Right lobe of liver (tissue), 6 donors: ENCODE data around the gene KRTAP5-11. TPM values are rescaled to one million over a fixed set of nuclear protein-coding genes. Genes with fewer than 3 reads are reported as not detected.
"Not testable (repeated sequence)": the region's sequence is repeated elsewhere in the genome, so short reads cannot be mapped to it uniquely, and the experiment has no call there.

ENCODE experiments used
- ATAC-seq, 4 donors: fragments of 200-7000 bp; cut with Tn5 transposase; one replicate each; pipeline ENCODE4 v1.9.1; 2020; ENCODE audit warnings: mild to moderate bottlenecking in 4 of 4, moderate library complexity in 4 of 4
- DNase-seq, 3 donors: peaks; one replicate each; pipeline ENCODE4 v3.0.0-alpha.2; 2020
- H3K27ac ChIP-seq, 3 donors: fragments of 200-600 bp; one replicate each; pipeline ENCODE4 v1.8.0; 2022
- H3K27me3 ChIP-seq, 2 donors: fragments of 200-600 bp; one replicate each; pipeline ENCODE4 v1.8.0; 2022
- H3K36me3 ChIP-seq, 4 donors: fragments of 200-600 bp; sonication (generic) in 1 of 4; one replicate each; pipeline versions ENCODE4 v1.5.1 to v1.8.0; 2017 to 2022; ENCODE audit warnings: control low read depth in 1 of 4
- H3K4me1 ChIP-seq, 4 donors: fragments of 200-600 bp; sonication (generic) in 1 of 4; one replicate each; pipeline versions ENCODE4 v1.5.1 to v1.8.0; 2017 to 2022; ENCODE audit warnings: control low read depth in 1 of 4
- H3K4me3 ChIP-seq, 3 donors: fragments of 200-600 bp; one replicate each; pipeline ENCODE4 v1.8.0; 2022
- H3K9me3 ChIP-seq, 4 donors: fragments of 200-600 bp; sonication (generic) in 1 of 4; one replicate each; pipeline versions ENCODE4 v1.5.1 to v1.8.0; 2017 to 2022; ENCODE audit warnings: control low read depth in 1 of 4
- POLR2A ChIP-seq: fragments of 450-650 bp; IDR thresholded peaks from one replicate; pipeline ENCODE4 v1.6.1; 2017; ENCODE audit warnings: antibody characterized with exemption, mild to moderate bottlenecking
- WGBS: methylation state at CpG from one replicate; pipeline ENCODE4 v1.1.6; 2018; ENCODE audit warnings: low coverage, low lambda C conversion rate; ENCODE audit not compliant: insufficient coverage; ENCODE audit errors: missing lambda C conversion rate; 5-methylcytosine and 5-hydroxymethylcytosine counted together
- intact Hi-C, 2 donors: fragments of 100-400 bp; cut with DNase I; formaldehyde crosslinking; loops; one replicate each; pipeline versions ENCODE4 v1.11.2 to v1.14.1; 2022
- total RNA-seq, 6 experiments: library from RNA; depleted of rRNA in 2 of 6; stranded (reverse); fragments of >200 nt in 2 of 6; fragmentation: NEBNext Ultra II Directional in 3 of 6; extraction: Animal tissue kit (Norgen Biotek cat#: 25700) in 3 of 6; gene quantifications; one replicate each; pipeline versions ENCODE4 v1.1.0 to v1.2.4, GENCODE V29; 2016 to 2023
- TF ChIP-seq, protein P1 (sequence below), 4 donors: fragments of 200-600 bp in 3 of 4; fragments of 450-650 bp in 1 of 4; IDR thresholded peaks; one replicate each; pipeline versions ENCODE4 v1.5.1 to v1.8.0; 2016 to 2022; ENCODE audit warnings: antibody characterized with exemption in 4 of 4, mild to moderate bottlenecking in 2 of 4
- donor health status: DM: no; HTN: yes; CAD: no.
- donor health status: DM: no; HTN: no; CAD: no.
- donor health status: DM: no; HTN: no; CAD: no.
- donor health status: DM: no; HTN: yes; CAD: no.
- donor health status: DM: no; HTN: yes; CAD: no.

The KRTAP5-11 gene
- total RNA-seq, 6 experiments from 2014 or later, result not detected

DNA sequence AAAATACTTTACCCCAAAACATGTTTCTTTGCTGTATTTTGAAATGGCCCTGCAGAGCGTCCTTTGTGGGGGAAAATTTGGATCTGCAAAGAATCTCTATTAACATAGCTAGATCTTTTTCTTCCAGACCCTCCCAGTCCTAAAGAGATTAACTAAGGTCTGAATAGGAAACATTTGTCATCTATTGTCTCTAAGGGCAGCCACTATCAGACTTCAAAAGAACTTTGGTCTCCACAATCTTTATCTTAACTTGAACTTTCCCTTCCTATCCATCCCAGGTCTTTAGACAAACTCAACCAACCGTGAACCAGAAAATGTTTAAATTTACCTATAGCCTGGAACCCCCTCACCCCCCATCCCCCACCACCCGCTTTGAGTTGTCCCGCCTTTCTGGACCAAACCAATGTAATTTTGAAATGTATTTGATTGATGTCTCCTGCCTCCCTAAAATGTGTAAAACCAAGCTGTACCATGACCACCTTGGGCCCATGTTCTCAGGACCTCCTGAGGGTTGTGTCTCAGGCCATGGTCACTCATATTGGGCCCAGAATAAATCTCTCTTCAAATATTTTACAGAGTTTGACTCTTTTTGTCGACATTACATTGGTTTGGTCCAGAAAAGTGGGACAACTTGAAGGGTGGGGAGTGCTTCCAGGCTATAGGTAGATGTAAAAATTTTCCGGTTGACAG lies 38.0 kb downstream of the KRTAP5-11 start:
- WGBS, result 86% methylated on average over 6 of the region's 6 CpGs
- TF ChIP-seq POLR2A, result no peak
- TF ChIP-seq, protein P1, sequence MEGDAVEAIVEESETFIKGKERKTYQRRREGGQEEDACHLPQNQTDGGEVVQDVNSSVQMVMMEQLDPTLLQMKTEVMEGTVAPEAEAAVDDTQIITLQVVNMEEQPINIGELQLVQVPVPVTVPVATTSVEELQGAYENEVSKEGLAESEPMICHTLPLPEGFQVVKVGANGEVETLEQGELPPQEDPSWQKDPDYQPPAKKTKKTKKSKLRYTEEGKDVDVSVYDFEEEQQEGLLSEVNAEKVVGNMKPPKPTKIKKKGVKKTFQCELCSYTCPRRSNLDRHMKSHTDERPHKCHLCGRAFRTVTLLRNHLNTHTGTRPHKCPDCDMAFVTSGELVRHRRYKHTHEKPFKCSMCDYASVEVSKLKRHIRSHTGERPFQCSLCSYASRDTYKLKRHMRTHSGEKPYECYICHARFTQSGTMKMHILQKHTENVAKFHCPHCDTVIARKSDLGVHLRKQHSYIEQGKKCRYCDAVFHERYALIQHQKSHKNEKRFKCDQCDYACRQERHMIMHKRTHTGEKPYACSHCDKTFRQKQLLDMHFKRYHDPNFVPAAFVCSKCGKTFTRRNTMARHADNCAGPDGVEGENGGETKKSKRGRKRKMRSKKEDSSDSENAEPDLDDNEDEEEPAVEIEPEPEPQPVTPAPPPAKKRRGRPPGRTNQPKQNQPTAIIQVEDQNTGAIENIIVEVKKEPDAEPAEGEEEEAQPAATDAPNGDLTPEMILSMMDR (IDR thresholded peaks at IDR 0.05), result no peak

DNA sequence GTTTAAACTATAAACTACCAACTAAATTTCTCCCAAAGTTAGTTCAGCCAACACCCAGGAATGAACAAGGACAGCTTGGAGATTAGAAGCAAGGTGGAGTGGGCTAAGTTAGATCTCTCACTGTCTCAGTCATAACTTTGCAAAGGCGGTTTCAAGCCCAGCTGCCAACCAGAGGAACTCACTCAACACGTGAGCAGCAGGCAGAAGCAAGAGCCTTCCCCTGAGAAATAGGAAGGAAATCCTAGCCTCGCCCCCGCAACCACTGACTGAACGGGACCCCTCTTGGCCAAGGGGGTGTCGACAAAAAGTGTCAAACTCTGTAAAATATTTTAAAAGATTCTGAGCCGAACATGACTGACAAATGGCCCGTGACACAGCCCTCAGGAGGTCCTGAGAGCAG lies 38.8 kb downstream of the KRTAP5-11 start:
- intact Hi-C loops, result no loop called here
- WGBS, result 62% methylated on average over 5 of the region's 8 CpGs
- no peak for DNase-seq

More for the DNA sequence above, 38.0 kb downstream of the KRTAP5-11 start:
- H3K27ac ChIP-seq, result no peak overlapping the region
- H3K4me1 ChIP-seq, result no peaks in the 10 kb centered on the region
- H3K9me3 ChIP-seq, result no peaks in the 10 kb centered on the region
- no peak overlapping the region for H3K4me3 ChIP-seq
- H3K36me3 ChIP-seq, result no peaks in the 10 kb centered on the region
- ATAC-seq, result no peak
- no peaks in the 10 kb centered on the region for H3K27me3 ChIP-seq
- intact Hi-C loops, result no loop called here
- DNase-seq, result no peak

DNA sequence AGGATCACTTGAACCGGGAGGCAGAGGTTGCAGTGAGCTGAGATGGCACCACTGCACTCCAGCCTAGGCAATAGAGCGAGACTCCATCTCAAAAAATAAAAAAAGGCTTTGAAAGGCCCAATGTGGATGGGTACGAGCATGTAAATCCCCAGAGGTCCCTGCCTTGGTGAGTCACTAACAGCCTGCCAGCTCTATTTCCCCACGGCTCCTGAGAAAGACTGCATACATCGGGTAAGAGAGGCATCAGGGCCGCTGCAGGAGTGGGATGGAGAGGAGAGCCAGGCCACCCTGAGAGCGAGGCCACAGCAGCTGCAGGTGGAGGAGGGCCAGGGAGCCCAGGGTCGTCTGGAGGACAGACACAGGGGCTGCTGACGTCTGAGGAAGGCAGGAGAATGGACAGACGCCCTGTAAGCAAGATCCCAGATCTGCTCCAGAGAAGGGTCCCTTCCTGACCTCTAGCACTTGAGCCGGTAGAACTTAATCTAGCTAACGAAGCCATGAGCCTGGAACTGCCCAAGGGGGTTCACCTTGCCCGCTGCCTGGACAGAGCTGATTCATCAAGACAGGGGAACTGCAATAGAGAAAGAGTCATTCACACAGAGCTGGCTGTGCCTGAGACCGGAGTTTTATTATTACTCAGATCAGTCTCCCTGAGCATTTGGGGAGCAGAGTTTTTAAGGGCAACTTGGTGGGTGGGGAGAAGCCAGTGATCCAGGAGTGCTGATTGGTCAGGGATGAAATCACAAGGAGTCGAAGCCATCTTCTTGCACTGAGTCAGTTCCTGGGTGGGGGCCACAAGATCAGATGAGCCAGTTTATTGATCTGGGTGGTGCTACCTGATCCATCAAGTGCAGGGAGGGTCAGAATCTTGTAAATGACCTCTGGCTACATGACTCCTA lies 39.5 kb downstream of the KRTAP5-11 start:
- H3K9me3 ChIP-seq, result no peaks in the 10 kb centered on the region
- no peak overlapping the region for H3K4me3 ChIP-seq
- WGBS, result 91% methylated on average over 6 of the region's 15 CpGs
- intact Hi-C loops, result no loop called here
- ATAC-seq, result no peak
- H3K4me1 ChIP-seq, result no peaks in the 10 kb centered on the region
- H3K36me3 ChIP-seq, result no peaks in the 10 kb centered on the region
- no peak for TF ChIP-seq POLR2A
- TF ChIP-seq, protein P1 (IDR thresholded peaks at IDR 0.05), result no peak
- H3K27ac ChIP-seq, result no peak overlapping the region
- no peaks in the 10 kb centered on the region for H3K27me3 ChIP-seq
- no peak for DNase-seq

More for the DNA sequence above, 38.8 kb downstream of the KRTAP5-11 start:
- H3K27ac ChIP-seq, result no peak overlapping the region
- no peak for ATAC-seq
- H3K36me3 ChIP-seq, result no peaks in the 10 kb centered on the region
- TF ChIP-seq, protein P1 (IDR thresholded peaks at IDR 0.05), result no peak
- no peak for TF ChIP-seq POLR2A
- H3K4me3 ChIP-seq, result no peak overlapping the region
- H3K4me1 ChIP-seq, result no peaks in the 10 kb centered on the region
- no peaks in the 10 kb centered on the region for H3K27me3 ChIP-seq
- H3K9me3 ChIP-seq, result no peaks in the 10 kb centered on the region

DNA sequence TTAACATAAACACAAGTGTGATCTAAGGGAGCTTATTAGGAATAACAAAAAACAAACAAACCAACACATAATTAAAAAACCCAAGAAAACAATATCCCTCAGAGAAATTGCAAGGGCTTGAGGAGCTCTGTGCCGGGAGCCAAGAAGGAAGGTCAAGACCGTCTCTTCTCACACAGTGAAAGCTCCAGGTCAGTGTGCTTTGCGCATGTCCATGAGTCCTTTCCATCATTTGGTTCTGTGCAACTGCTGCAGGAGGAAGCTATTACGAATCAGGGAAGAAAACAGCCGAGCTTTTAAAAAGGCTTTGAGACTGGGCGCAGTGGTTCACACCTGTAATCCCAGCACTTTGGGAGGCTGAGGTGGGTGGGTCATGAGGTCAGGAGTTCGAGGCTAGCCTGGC lies 40.3 kb downstream of the KRTAP5-11 start:
- no peaks in the 10 kb centered on the region for H3K36me3 ChIP-seq
- WGBS, result 60% methylated on average over 2 of the region's 7 CpGs
- H3K4me3 ChIP-seq, result no peak overlapping the region
- H3K4me1 ChIP-seq, result no peaks in the 10 kb centered on the region
- TF ChIP-seq, protein P1 (IDR thresholded peaks at IDR 0.05), result no peak
- no peak for TF ChIP-seq POLR2A
- no peaks in the 10 kb centered on the region for H3K27me3 ChIP-seq
- H3K27ac ChIP-seq, result no peak overlapping the region
- intact Hi-C loops, result no loop called here
- ATAC-seq (no peak), DNase-seq (no peak)
- no peaks in the 10 kb centered on the region for H3K9me3 ChIP-seq

DNA sequence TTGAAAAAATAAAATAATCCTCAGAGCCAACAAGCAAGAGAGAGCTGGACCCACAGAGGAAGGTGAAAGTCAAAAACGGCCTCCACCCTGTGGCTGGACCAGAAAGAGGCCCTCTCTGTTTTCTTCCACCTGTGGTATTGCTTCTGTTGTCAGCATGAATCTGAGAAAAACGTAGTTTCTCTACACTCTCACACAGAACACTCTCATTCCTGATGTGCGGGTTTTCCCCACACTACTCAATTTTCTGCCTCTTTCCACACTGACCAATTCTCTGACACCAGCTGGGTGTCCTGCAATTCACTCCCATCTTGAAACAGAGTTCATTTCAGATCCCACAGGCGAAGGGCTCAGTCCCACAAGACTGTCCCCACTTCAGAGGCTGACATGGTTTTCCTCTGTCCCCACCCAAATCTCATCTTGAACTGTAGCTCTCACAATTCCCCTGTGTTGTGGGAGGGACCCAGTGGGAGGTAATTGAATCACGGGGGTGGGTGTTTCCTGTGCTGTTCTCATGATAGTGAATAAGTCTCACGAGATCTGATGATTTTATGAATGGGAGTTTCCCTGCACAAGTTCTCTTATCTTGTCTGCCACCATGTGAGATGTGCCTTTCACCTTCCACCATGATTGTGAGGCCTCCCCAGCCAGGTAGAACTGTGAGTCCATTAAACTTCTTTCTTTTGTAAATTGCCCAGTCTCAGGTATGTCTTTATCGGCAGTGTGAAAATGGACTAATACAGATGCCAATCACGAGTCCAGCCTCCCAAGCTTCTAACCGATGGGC lies 42.0 kb downstream of the KRTAP5-11 start:
- H3K9me3 ChIP-seq, H3K4me3 ChIP-seq, ATAC-seq, DNase-seq, H3K27me3 ChIP-seq, H3K36me3 ChIP-seq, intact Hi-C loops, H3K27ac ChIP-seq, H3K4me1 ChIP-seq: not testable (repeated sequence)
- WGBS, result 75% methylated on average over 7 of the region's 9 CpGs

DNA sequence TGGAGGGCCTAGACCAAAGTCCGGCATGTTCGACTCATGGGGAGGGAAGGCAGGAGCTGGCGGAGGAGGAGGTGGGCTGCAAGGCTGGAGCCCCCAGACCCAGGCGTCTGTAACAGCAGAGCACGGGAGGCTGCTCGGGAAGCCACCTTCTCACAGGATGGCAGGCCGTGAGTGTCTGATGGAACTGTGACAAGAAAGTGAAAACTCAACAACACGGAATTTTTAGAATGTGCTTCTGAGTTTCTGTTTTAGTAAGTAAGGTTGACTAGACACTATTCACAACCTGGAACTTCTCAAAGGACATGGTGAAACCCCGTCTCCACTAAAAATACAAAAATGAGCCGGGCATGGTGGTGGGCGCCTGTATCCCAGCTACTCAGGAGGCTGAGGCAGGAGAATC lies 42.7 kb downstream of the KRTAP5-11 start:
- H3K36me3 ChIP-seq, H3K4me1 ChIP-seq, intact Hi-C loops, DNase-seq, ATAC-seq, H3K27ac ChIP-seq, H3K4me3 ChIP-seq, H3K27me3 ChIP-seq, H3K9me3 ChIP-seq: not testable (repeated sequence)
- WGBS, result 92% methylated on average over 6 of the region's 11 CpGs
